Epithelial cell of prostate (primary cell): ENCODE results near the gene MGAT5B.

Experiments
- DNase-seq: peaks from one replicate; pipeline ENCODE4 v3.0.0-alpha.2; 2011; ENCODE audit warnings: low read depth, low spot score
- H3K27ac ChIP-seq: fragments of 450-650 bp; 2 replicates; pipeline ENCODE4 v1.5.1; 2017; ENCODE audit warnings: mild to moderate bottlenecking

The MGAT5B gene

GRCh38 chr17:76943781-76944213, 75.6 kb downstream of the MGAT5B start:
- H3K27ac ChIP-seq: no peak overlapping the region
- DNase-seq: no peak

DNA sequence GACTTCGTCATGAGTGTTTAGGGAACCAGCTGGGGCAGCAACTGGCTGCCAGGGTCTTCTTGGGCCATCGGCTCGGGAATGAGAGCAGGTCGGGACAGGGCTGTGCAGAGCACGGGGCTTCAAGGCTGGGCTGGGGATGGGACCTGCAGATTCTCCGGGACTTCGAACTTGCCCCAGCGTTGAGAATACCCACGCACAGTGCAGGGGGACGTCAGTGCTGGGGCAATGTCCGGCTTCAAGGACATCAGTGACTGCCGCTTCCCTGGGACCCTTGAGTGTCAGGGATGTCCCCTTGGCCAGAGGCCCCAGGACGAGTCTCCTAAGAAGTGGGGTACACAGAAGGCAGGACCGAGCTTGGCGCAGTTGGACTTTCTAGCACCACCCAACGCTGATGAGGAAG, 76.3 kb downstream of the MGAT5B start:
- DNase-seq: no peak
- H3K27ac ChIP-seq: no peak overlapping the region

DNA sequence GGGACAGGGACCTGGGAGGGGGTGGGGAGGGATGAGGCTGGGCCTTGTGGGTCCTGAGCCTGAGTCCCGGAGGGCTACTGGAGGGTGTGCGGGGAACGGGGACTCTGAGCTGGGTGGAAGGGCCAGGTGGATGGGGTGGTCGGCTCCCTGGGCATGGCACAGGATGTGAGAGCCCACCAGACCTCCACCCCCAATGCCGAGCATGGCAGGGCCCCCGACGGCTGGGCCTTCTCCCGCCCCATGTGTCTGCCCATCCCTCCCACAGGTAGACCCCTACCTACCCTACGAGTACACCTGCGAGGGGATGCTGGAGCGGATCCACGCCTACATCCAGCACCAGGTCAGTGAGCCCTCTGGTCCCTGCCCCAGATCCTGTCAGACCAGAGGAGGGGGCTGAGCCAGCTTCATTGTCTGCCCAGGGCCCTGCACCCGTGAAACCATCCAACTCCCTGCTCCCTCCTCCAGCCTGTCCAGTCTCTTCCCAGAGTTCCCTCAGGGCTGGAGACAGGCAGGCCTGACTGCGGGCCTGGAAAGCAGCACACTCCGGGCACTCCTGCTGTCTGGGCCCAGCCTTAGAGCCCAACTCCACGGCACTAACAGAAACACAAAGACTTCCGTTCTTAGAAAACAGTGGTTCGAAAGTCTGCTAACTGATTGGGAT, 78.0 kb downstream of the MGAT5B start:
- H3K27ac ChIP-seq: no peak overlapping the region
- no peak for DNase-seq

GRCh38 chr17:76946772-76947135, 78.5 kb downstream of the MGAT5B start:
- H3K27ac ChIP-seq: no peak overlapping the region
- no peak for DNase-seq

DNA sequence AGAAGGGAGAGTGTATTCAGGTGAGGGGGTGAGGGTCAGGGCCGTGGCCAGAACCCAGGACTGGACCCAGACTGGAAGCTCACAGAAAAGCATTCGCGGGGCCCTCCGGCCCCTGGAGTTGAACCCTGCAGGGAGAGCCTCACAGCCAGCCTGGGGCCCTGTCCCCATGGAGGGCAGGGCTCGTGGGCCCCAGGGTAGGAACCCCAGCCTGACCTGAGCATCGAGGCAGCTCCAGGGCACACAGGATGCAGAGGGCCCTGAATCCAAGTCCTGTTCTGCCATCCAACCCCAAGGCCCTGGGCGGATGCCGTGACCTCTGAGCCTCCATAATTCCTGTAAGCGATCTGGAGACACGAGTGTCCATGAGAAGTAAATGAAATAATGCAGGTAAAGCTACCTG, 79.1 kb downstream of the MGAT5B start:
- H3K27ac ChIP-seq: no peak overlapping the region
- no peak for DNase-seq

DNA sequence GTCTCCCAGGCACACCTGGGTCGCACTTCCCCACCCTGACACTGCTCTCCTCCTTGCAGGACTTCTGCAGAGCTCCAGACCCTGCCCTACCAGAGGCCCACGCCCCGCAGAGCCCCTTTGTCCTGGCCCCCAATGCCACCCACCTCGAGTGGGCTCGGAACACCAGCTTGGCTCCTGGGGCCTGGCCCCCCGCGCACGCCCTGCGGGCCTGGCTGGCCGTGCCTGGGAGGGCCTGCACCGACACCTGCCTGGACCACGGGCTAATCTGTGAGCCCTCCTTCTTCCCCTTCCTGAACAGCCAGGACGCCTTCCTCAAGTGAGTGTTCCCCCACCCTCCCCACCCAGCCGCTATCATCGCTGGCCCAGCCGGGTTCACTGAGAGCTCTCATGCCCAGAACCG, 79.6 kb downstream of the MGAT5B start:
- no peak for DNase-seq
- no peak overlapping the region for H3K27ac ChIP-seq

GRCh38 chr17:76948301-76948700, 80.1 kb downstream of the MGAT5B start:
- no peak for DNase-seq
- H3K27ac ChIP-seq: no peak overlapping the region

DNA sequence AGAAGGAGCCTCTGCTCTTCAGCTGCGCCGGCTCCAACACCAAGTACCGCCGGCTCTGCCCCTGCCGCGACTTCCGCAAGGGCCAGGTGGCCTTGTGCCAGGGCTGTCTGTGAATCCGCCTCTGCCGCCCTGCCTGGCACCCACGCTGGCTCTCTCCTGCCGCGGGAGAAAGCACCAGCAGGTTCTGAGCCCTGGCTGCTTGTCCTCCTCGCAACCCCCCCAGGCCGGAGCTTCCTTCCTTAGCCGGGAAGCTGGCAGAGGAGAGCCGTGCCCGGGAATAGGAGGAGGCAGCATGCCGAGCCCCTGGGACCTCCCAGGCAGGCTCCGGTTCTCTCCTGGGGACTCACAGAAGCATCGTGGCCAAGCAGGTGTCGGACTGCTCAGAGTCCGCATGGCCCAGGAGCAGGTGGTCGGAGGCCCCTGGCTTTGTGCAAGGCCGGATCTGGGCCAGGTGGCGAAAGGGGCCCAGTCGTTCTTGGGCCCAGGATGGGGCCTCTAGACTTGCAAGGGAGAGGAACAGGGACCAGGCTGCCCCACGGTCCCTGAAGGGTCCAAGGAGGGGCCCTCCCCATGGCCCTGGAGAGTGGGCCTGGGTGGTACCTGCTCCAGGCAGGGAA, 80.6 kb downstream of the MGAT5B start:
- no peak overlapping the region for H3K27ac ChIP-seq
- DNase-seq: no peak

- no peak for DNase-seq
- H3K27ac ChIP-seq: no peak overlapping the region
These were observed 81.9 kb downstream of the MGAT5B start for GRCh38 chr17:76949913-76950695.

DNA sequence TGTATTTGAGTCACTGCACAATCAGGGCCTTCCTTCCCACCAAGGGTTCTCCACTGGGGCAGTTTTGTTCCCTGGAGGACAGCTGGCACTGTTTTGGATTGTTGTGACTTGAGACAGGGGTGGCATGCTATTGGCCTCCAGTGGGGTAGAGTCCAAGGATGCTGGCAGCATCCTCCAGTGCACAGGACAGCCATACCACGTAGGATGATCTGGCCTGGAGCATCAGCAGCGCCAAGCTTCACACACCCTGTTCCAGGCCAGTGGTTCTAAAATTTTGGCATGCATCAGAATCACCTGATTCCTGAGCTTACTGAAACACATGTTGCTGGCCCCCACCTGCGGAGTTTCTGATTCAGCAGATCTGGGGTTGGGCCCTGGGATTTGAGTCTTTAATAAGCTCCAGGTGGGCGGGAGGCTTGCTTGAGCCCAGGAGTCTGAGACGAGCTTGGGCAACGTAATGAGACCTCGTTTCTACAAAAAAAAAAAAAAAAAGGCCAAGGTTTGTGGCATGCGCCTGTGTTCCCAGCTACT, 83.2 kb downstream of the MGAT5B start:
- DNase-seq: no peak
- no peak overlapping the region for H3K27ac ChIP-seq

DNA sequence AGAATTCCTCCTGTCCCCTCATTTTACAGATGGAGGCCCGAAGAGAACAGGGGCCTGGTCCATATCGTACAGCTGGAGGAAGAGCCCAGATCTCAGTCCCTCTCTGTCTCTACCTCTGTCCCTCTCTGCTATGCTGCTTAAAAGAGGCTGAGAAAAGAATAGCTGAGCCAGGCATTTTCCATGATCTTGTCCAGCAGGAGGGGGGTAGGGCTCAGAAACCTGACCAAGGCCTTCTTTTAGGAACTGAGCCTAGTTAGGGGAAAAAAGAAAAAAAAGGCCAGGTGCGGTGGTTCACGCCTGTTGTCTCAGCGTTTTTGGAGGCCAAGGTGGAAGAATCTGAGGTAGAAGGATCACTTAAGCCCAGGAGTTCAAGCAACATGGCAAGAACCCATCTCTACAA, 84.2 kb downstream of the MGAT5B start:
- no peak overlapping the region for H3K27ac ChIP-seq
- DNase-seq: no peak

GRCh38 chr17:76953066-76953465, 84.9 kb downstream of the MGAT5B start:
- no peak for DNase-seq
- no peak overlapping the region for H3K27ac ChIP-seq

- no peak overlapping the region for H3K27ac ChIP-seq
- DNase-seq: no peak
These were observed 85.7 kb downstream of the MGAT5B start for GRCh38 chr17:76953946-76954345.

DNA sequence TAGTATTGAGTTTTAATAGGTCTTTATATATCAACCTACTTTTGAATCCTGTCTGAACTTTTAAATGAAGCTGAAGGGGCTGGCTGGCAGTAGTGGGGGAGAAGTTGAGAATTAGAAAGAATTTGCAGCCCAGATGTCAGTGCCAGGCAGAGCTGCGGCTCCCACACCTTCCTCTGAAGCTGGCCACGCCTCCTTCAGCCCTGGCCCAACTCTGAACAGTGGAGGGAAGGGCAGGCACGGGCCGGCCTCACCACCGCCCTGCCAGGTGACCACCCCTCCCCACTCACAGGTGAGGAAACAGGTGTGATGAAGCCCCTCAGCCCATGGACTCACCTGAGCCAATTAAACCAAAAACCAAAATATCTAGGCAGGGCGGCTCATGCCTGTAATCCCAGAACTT, 87.0 kb downstream of the MGAT5B start:
- DNase-seq: no peak
- H3K27ac ChIP-seq: no peak overlapping the region

DNA sequence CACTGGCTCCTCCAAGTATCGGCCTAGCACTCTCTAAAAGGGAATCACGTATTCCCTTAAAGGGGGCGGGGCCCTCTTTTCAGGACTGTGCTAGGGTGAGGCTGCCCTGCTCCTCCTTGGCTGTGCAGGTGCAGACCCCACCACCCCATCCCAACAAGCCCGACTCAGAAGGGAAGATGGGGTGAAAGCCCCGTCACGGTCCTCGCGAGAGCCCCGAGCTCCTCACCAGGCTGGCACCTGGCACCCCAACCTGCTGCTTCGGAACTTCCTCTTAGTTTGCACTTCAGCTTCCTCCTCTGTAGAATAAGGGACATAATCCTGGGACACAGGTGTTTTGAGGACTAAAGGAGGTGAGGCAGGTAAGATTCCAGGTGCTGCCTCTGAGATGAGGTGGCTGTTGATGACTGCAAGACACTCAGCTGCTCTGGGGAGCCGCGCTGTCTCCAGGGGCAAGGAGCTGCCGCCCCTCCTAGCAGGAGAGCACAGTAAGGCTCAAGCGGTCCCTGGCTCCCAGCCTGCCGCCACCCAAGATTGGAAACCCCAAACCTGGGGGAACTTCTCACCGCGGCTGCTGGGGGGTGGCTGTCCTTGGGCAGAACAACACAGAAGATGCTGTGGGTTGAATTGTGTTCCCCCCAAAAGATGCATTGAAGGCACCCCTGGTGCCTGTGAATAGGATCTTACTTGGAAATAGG, 88.8 kb downstream of the MGAT5B start:
- H3K27ac ChIP-seq: no peak overlapping the region
- no peak for DNase-seq

DNA sequence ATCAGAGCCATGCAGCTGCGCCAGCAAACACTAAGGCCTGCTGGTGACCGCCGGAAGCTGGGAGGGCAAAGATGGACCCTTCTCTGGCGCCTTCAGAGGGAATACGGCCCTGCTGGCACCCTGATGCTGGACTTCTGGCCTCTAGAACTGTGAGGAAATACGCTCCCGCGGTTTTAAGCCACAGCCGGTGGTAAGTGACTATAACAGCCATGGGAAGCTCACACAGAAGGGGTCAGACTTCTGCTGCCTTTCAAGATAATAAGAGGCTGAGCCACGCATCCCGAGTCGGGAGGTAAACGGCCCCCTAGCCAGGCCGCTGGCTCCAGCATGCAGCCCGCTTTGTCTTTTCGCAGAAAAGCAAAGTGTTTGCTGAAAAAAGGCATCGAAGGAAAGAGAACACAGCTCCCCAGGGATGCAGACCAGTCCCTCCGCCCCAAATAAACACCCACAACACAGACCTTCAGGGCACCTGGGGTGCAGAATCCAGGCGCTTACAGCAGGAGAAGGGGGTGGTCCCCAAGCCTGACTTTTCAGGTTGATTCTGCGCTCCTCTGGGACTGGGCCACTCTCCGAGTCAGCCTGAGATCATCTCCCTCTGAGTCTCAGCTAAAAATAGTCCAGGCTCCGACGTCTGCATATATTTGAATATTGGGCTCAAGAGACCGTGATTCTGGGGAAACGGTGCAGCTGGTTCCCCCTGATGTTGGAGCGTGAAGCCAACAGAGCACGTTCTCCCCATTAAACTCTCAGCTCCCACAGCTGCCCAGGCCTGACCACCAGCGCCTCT, 89.7 kb downstream of the MGAT5B start:
- H3K27ac ChIP-seq: no peak overlapping the region
- no peak for DNase-seq

- no peak overlapping the region for H3K27ac ChIP-seq
These were observed 90.8 kb downstream of the MGAT5B start for GRCh38 chr17:76958974-76959373.

GRCh38 chr17:76961869-76962268, 93.7 kb downstream of the MGAT5B start:
- no peak for DNase-seq

More at GRCh38 chr17:76958974-76959373, 90.8 kb downstream of the MGAT5B start:
- no peak for DNase-seq

DNA sequence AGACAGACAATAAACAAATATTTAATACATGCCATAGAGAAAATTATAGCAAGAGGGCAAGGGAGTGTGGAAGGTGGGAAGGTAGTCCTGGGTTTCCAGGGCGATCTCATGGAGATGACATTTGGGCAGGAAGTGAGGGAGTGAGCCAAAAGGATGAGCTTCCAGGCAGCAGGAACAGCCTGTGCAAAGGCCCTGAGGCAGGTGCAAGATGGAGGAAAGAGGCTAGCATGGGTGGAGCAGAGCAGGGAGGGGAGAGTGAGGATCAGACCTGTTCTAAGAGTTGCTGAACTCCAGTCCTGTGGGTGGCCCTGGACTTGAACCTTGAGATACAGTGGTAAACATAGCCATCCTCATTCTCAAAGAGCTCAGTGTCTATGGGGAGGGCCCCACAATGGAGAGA, 94.7 kb downstream of the MGAT5B start:
- no peak overlapping the region for H3K27ac ChIP-seq
- DNase-seq: no peak

More at GRCh38 chr17:76961869-76962268, 93.7 kb downstream of the MGAT5B start:
- no peak overlapping the region for H3K27ac ChIP-seq

- no peak overlapping the region for H3K27ac ChIP-seq
- no peak for DNase-seq
These were observed 97.8 kb downstream of the MGAT5B start for GRCh38 chr17:76966016-76966415.
